Thoracic aorta (tissue), 2 donors: ENCODE data around the gene AMMECR1. TPM values are rescaled to one million over a fixed set of nuclear protein-coding genes. Genes with fewer than 3 reads are reported as not detected.

Source experiments
- ATAC-seq: fragments of 150-250 bp; one replicate; pipeline ENCODE4 v1.8.0; 2017; ENCODE audit warnings: low read depth; ENCODE audit not compliant: insufficient number of reproducible peaks, low FRiP score
- DNase-seq: peaks from one replicate; pipeline ENCODE4 v3.0.0-alpha.2; 2020; ENCODE audit warnings: low spot score
- H3K27ac ChIP-seq, 2 donors: fragments of 200-600 bp; sonication (generic); 1 replicate in 1 of 2; 2 replicates in 1 of 2; pipeline ENCODE4 v1.5.1; 2016; ENCODE audit warnings: mild to moderate bottlenecking in 2 of 2, moderate library complexity in 2 of 2
- H3K27me3 ChIP-seq: fragments of 200-600 bp; sonication (generic); replicated peaks from 2 replicates; pipeline ENCODE4 v1.6.0; 2016; ENCODE audit warnings: mild to moderate bottlenecking; ENCODE audit not compliant: insufficient read depth
- H3K36me3 ChIP-seq: fragments of 200-600 bp; sonication (generic); one replicate; pipeline ENCODE4 v1.5.1; 2016
- H3K4me1 ChIP-seq, 2 donors: fragments of 200-600 bp; sonication (generic); 1 replicate in 1 of 2; 2 replicates in 1 of 2; pipeline versions ENCODE4 v1.5.1 to v1.6.0; 2016; ENCODE audit warnings: low read depth in 2 of 2, mild to moderate bottlenecking in 1 of 2; ENCODE audit not compliant: control insufficient read depth in 1 of 2
- H3K4me3 ChIP-seq: fragments of 200-600 bp; sonication (generic); 2 replicates; pipeline ENCODE4 v1.5.1; 2016; ENCODE audit warnings: mild to moderate bottlenecking
- H3K9me3 ChIP-seq: fragments of 200-600 bp; sonication (generic); 2 replicates; pipeline ENCODE4 v1.5.1; 2016
- total RNA-seq, 2 donors: library from RNA; depleted of rRNA; stranded (reverse); fragments of >200 nt; gene quantifications; one replicate each; pipeline versions ENCODE4 v1.1.0 to v1.2.3, GENCODE V29; 2016
- TF ChIP-seq, protein P1 (sequence below): fragments of 200-600 bp; sonication (generic); IDR thresholded peaks from one replicate; pipeline ENCODE4 v1.5.1; 2019; ENCODE audit warnings: antibody characterized with exemption

AMMECR1 gene
- total RNA-seq, 2 donors from 2014 or later = 3.0 to 8.5 TPM

GRCh38 chrX:110318664-110318968 lies 731 bp upstream of the AMMECR1 start:
- DNase-seq = no peak
- no peaks in the 10 kb centered on the region for H3K27me3 ChIP-seq
- H3K4me3 ChIP-seq = peak overlapping the region; percentile 83
- H3K9me3 ChIP-seq = no peaks in the 10 kb centered on the region
- no peak for ATAC-seq
- H3K36me3 ChIP-seq = no peaks in the 10 kb centered on the region
- no peak overlapping the region for H3K27ac ChIP-seq
- no peaks in the 10 kb centered on the region for H3K4me1 ChIP-seq
- TF ChIP-seq, protein P1, sequence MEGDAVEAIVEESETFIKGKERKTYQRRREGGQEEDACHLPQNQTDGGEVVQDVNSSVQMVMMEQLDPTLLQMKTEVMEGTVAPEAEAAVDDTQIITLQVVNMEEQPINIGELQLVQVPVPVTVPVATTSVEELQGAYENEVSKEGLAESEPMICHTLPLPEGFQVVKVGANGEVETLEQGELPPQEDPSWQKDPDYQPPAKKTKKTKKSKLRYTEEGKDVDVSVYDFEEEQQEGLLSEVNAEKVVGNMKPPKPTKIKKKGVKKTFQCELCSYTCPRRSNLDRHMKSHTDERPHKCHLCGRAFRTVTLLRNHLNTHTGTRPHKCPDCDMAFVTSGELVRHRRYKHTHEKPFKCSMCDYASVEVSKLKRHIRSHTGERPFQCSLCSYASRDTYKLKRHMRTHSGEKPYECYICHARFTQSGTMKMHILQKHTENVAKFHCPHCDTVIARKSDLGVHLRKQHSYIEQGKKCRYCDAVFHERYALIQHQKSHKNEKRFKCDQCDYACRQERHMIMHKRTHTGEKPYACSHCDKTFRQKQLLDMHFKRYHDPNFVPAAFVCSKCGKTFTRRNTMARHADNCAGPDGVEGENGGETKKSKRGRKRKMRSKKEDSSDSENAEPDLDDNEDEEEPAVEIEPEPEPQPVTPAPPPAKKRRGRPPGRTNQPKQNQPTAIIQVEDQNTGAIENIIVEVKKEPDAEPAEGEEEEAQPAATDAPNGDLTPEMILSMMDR = no peak

DNA sequence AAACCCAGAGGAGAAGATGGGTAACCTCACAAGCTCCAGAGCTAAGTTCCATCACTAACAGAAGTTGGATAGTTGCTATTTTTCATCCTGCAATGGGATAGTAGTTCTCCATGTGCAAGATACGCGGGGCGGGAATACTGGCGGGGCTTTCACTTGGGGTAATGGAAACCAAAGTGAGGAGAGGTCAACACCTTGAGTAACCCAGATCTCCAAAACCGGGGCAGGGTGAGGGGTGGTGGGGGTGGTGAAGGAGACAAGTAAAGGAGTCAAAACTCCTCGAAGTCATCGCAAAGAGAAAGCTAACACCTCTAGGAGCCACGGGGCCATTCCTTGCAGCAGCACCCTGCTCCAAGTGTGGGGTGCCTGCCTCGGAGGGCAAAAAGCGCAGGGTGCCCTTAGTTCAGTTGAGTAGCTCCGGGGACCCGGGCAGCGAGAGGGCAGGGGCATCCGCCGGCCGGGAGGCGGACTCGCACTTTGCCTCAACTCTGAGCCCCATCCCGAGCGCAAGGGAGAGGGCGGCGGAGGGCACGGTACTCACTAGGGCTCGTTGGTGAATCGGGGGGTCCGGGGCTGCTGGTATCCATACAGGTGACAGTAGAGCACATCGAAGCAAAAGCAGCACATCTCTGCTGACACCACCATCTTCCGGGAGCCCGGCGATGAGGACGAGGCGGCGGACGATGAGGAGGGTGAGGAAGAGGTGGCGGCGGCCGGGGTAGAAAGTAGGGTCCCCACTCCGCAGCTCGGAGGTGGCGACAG lies 645 bp downstream of the AMMECR1 start:
- Histone ChIP-seq H3K9me3 (no peaks in the 10 kb centered on the region), H3K4me3 (peak overlapping the region; percentile 83), H3K36me3 (no peaks in the 10 kb centered on the region), H3K27me3 (no peaks in the 10 kb centered on the region), H3K27ac (peak overlapping the region in 1 of 2 donors; percentile 22), H3K4me1 (no peaks in the 10 kb centered on the region)
- TF ChIP-seq, protein P1 = no peak
- DNase-seq (no peak), ATAC-seq (no peak)

DNA sequence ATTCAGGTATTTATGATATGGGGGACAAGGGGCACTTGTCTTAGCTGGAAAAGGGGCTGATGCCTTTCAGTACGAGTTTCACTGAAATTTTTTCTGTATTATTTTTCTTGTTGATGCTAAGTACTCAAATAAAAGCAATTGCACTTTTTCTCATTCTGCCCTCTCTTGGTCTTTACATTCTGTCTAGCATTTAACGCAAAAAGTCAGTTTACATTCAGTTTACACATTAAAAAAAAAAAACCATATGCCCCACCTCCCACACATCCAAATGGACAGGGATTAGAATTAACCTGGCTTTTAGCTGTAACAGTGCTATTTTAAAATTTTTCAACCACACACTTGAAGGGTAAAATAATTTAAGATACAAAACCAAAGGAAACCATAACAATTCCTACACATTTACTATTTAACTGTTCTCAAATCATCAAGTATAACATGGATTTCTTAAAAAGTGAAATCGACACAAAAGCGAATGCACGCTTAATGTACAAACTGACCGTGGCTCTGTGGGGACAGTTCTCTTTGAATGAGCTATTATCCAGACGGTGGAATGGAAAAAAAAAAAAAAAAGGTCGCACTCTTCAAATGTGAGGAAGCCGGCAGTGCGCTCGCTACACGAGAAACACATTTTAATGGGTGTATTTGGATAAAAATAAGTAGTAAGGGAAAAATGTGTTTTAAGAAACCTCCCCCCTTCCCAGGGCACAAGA lies 1.4 kb downstream of the AMMECR1 start:
- TF ChIP-seq, protein P1 = no peak
- Histone ChIP-seq H3K36me3 (no peaks in the 10 kb centered on the region), H3K27ac (no peak overlapping the region), H3K9me3 (no peaks in the 10 kb centered on the region), H3K4me3 (peak overlapping the region; percentile 83), H3K27me3 (no peaks in the 10 kb centered on the region), H3K4me1 (no peaks in the 10 kb centered on the region)
- DNase-seq = no peak
- no peak for ATAC-seq

- Histone ChIP-seq H3K4me1 (no peaks in the 10 kb centered on the region), H3K27ac (no peak overlapping the region), H3K9me3 (no peaks in the 10 kb centered on the region), H3K36me3 (no peaks in the 10 kb centered on the region), H3K27me3 (no peaks in the 10 kb centered on the region), H3K4me3 (no peak overlapping the region)
- TF ChIP-seq, protein P1 = no peak
- DNase-seq = no peak
- no peak for ATAC-seq
These were observed 2.3 kb downstream of the AMMECR1 start for GRCh38 chrX:110315551-110315950.

DNA sequence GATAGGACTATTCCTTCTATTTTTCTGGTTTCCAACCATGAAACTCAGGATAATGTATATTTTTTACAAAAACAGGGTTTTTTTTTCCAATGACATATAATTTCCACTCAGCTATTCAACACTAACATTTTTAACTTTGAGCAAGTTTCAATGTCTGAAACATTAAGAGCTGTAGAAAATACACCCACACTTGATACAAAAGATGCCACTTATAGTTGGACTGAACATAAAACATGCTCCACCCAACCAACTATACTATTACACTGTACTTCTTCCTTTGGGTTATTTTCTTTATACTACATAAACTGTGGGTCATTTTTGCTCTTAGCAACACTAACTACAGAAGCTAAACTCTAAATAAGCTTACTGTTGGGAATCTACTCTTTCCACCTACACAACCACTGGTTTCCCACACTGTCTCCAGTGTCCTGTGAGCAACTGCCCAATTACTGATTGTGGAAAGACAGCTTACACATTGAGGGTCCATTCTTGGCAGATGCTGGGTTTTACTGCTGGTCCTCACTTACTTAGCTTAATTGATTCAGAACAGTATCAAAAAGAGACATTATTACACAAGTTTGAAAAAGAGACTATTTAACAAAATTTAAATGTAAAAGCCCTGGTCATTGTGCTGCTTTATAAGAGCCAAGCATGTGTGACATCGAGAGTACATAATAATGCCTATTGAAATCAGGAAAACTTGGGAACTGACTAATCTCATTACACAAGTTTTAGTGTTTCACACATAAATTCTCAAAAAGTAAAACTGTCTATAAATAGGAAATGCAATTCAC lies 6.3 kb downstream of the AMMECR1 start:
- no peaks in the 10 kb centered on the region for H3K9me3 ChIP-seq
- no peaks in the 10 kb centered on the region for H3K4me1 ChIP-seq
- H3K36me3 ChIP-seq = no peaks in the 10 kb centered on the region
- H3K4me3 ChIP-seq = no peak overlapping the region
- no peaks in the 10 kb centered on the region for H3K27me3 ChIP-seq
- ATAC-seq (no peak), DNase-seq (no peak)
- TF ChIP-seq, protein P1 = no peak
- H3K27ac ChIP-seq = no peak overlapping the region
